Measurements from ENCODE around the gene ACTRT3.
A peak's percentile ranks its signal among the peaks of the same experiment; 100 is the strongest.
"Not testable (repeated sequence)": the region's sequence is repeated elsewhere in the genome, so short reads cannot be mapped to it uniquely, and the experiment has no call there.

Gene ACTRT3

GRCh38 chr3:169772897-169773816 is 3.8 kb upstream of the ACTRT3 start, which contains the start of gene MYNN:
MYNN (plus strand) TSS chr3:169773396; CDS start chr3:169774296, 900 bp downstream.
- peak; percentile 88 to 89 for DNase-seq (ENCODE audit: low read depth in 2 of 2)

- peak in 1 of 2 experiments; percentile 56 for DNase-seq (ENCODE audit: low read depth in 2 of 2)
Measured at GRCh38 chr3:169772305-169772896, 3.0 kb upstream of the ACTRT3 start.

- DNase-seq (ENCODE audit: low read depth in 2 of 2) = peak; percentile 36 to 44
Measured at GRCh38 chr3:169771497-169772304, 2.3 kb upstream of the ACTRT3 start.

GRCh38 chr3:169764882-169765612 is 4.3 kb downstream of the ACTRT3 start, which contains the start of gene TERC:
TERC (minus strand) TSS chr3:169765060.
- DNase-seq (ENCODE audit: low read depth in 2 of 2) = peak; percentile 86

- peak; percentile 36 to 57 for DNase-seq (ENCODE audit: low read depth in 2 of 2)
Measured at GRCh38 chr3:169764312-169764881, 5.0 kb downstream of the ACTRT3 start.

GRCh38 chr3:169760479-169760878 is 8.9 kb downstream of the ACTRT3 start:
- no peak for DNase-seq (ENCODE audit: low read depth in 2 of 2)

GRCh38 chr3:169759256-169759655 is 10.1 kb downstream of the ACTRT3 start:
- DNase-seq (ENCODE audit: low read depth in 2 of 2) = no peak

- DNase-seq (ENCODE audit: low read depth in 2 of 2) = no peak
Measured at GRCh38 chr3:169758359-169758994, 10.9 kb downstream of the ACTRT3 start.

- no peak for DNase-seq (ENCODE audit: low read depth in 2 of 2)
Measured at GRCh38 chr3:169755488-169755887, 13.9 kb downstream of the ACTRT3 start.

- no peak for DNase-seq (ENCODE audit: low read depth in 2 of 2)
Measured at GRCh38 chr3:169754711-169755110, 14.7 kb downstream of the ACTRT3 start.

- no peak for DNase-seq (ENCODE audit: low read depth in 2 of 2)
Measured at GRCh38 chr3:169751875-169752274, 17.5 kb downstream of the ACTRT3 start.

- DNase-seq (ENCODE audit: low read depth in 2 of 2) = no peak
Measured at GRCh38 chr3:169750665-169751064, 18.7 kb downstream of the ACTRT3 start.

- DNase-seq (ENCODE audit: low read depth in 2 of 2) = no peak
Measured at GRCh38 chr3:169748670-169749069, 20.7 kb downstream of the ACTRT3 start.

- DNase-seq (ENCODE audit: low read depth in 2 of 2) = no peak
Measured at GRCh38 chr3:169746924-169747323, 22.4 kb downstream of the ACTRT3 start.

GRCh38 chr3:169744366-169745054 is 24.9 kb downstream of the ACTRT3 start:
- no peak for DNase-seq (ENCODE audit: low read depth in 2 of 2)

- no peak for DNase-seq (ENCODE audit: low read depth in 2 of 2)
Measured at GRCh38 chr3:169739067-169739466, 30.3 kb downstream of the ACTRT3 start.

GRCh38 chr3:169731857-169732256 is 37.5 kb downstream of the ACTRT3 start:
- not testable (repeated sequence) for DNase-seq (ENCODE audit: low read depth in 2 of 2)

- DNase-seq (ENCODE audit: low read depth in 2 of 2) = no peak
Measured at GRCh38 chr3:169722724-169723123, 46.6 kb downstream of the ACTRT3 start.

GRCh38 chr3:169718415-169718814 is 50.9 kb downstream of the ACTRT3 start:
- not testable (repeated sequence) for DNase-seq (ENCODE audit: low read depth in 2 of 2)

Measured in stimulated activated CD4-positive, alpha-beta T cell treated with anti-CD3 and anti-CD28 coated beads, Interleukin-12 subunit alpha, Interleukin-12 subunit beta, amount 100 ng/mL, for 24 hours (primary cell).